Endothelial cell of umbilical vein (primary cell): ENCODE results near the gene MAP3K12. TPM values are rescaled to one million over a fixed set of nuclear protein-coding genes. Genes with fewer than 3 reads are reported as not detected.

ENCODE experiments used
- BruUV-seq: library from RNA; stranded (reverse); fragments of 400-500 nt; replicated peaks from 2 replicates; lab custom pipeline; 2021; lab: Mats Ljungman, UMichigan
- CTCF ChIA-PET: fragments of 300-600, 350-600 bp; sonication (Branson Sonifier 250); formaldehyde crosslinking; loops from one replicate; lab custom pipeline; 2021; ENCODE audit warnings: antibody characterized with exemption, inconsistent platforms; lab: Charles Lee
- POLR2A ChIA-PET: fragments of 300-600, 350-600 bp; sonication (Branson Sonifier 250); formaldehyde crosslinking; loops from one replicate; lab custom pipeline; 2021; ENCODE audit warnings: antibody characterized with exemption, inconsistent platforms; lab: Charles Lee
- DNase-seq: peaks from one replicate; pipeline ENCODE4 v3.0.0-alpha.2; 2011; ENCODE audit warnings: low read depth, low spot score
- FAIRE-seq: peaks from 2 replicates; lab custom pipeline; 2011; peaks lifted over from hg19 to GRCh38; lab: Jason Lieb, UNC
- H2AFZ ChIP-seq: 2 replicates; pipeline ENCODE4 v1.6.0; 2012; ENCODE audit warnings: low read depth, low read length, control low read depth, inconsistent platforms
- H3K27ac ChIP-seq: 2 replicates; pipeline ENCODE4 v1.5.1; 2011; ENCODE audit warnings: low read depth, mild to moderate bottlenecking, control low read depth, low read length, moderate library complexity; ENCODE audit not compliant: insufficient read depth
- H3K27me3 ChIP-seq, 2 experiments: 2 replicates each; pipeline versions ENCODE4 v1.6.0 to v1.6.1; 2011; ENCODE audit warnings: low read length in 2 of 2, mixed read lengths in 1 of 2; ENCODE audit not compliant: control insufficient read depth in 2 of 2, insufficient read depth in 2 of 2
- H3K36me3 ChIP-seq, 2 experiments: 2 replicates in 1 of 2; 3 replicates in 1 of 2; pipeline ENCODE4 v1.5.1; 2011; ENCODE audit warnings: low read length in 2 of 2, mild to moderate bottlenecking in 1 of 2, moderate library complexity in 1 of 2; ENCODE audit not compliant: control insufficient read depth in 2 of 2, insufficient read depth in 2 of 2; ENCODE audit errors: extremely low read depth in 1 of 2
- H3K4me1 ChIP-seq: 3 replicates; pipeline ENCODE4 v1.5.1; 2011; ENCODE audit warnings: mild to moderate bottlenecking, low read length; ENCODE audit not compliant: control insufficient read depth, insufficient read depth; ENCODE audit errors: extremely low read depth
- H3K4me2 ChIP-seq: 2 replicates; pipeline ENCODE4 v1.6.1; 2011; ENCODE audit warnings: low read length, control low read depth, mixed read lengths; ENCODE audit not compliant: insufficient read depth
- H3K4me3 ChIP-seq, 3 experiments: fragments of 200-600 bp in 1 of 3; sonication (generic), shearing (Covaris generic) in 1 of 3; replicated peaks in 1 of 3; 2 replicates each; pipeline ENCODE4 v1.5.1; 2011 to 2016; ENCODE audit warnings: control low read depth in 3 of 3, low read length in 3 of 3, mild to moderate bottlenecking in 2 of 3, inconsistent platforms in 1 of 3, low read depth in 1 of 3, moderate library complexity in 1 of 3; ENCODE audit not compliant: insufficient read depth in 1 of 3
- H3K79me2 ChIP-seq: 2 replicates; pipeline ENCODE4 v1.6.0; 2012; ENCODE audit warnings: low read length, inconsistent platforms; ENCODE audit not compliant: control insufficient read depth, insufficient read depth
- H3K9ac ChIP-seq: replicated peaks from 2 replicates; pipeline ENCODE3; 2011; ENCODE audit warnings: low read length, control low read depth; ENCODE audit not compliant: insufficient read depth; ENCODE audit errors: extremely low read depth
- H3K9me1 ChIP-seq: replicated peaks from 3 replicates; pipeline ENCODE4 v1.6.0; 2011; ENCODE audit warnings: mild to moderate bottlenecking, low read length; ENCODE audit not compliant: control insufficient read depth, insufficient read depth; ENCODE audit errors: extremely low read depth
- H3K9me3 ChIP-seq: replicated peaks from 2 replicates; pipeline ENCODE4 v1.5.1; 2012; ENCODE audit warnings: low read length, inconsistent platforms; ENCODE audit not compliant: control insufficient read depth, insufficient read depth
- H4K20me1 ChIP-seq: replicated peaks from 2 replicates; pipeline ENCODE3; 2011; ENCODE audit warnings: mild to moderate bottlenecking, low read length; ENCODE audit not compliant: control insufficient read depth, insufficient read depth; ENCODE audit errors: extremely low read depth
- CTCF ChIP-seq, 2 donors: IDR thresholded peaks; 1 replicate in 1 of 2; 2 replicates in 1 of 2; pipeline ENCODE4 v1.5.1; 2011; ENCODE audit warnings: low read length in 2 of 2, mild to moderate bottlenecking in 2 of 2, moderate library complexity in 2 of 2, control low read depth in 1 of 2, inconsistent platforms in 1 of 2, low read depth in 1 of 2; ENCODE audit not compliant: insufficient read depth in 1 of 2; ENCODE audit errors: extremely low read depth in 1 of 2
- EZH2 ChIP-seq: IDR thresholded peaks from 2 replicates; pipeline ENCODE4 v1.6.1; 2012; ENCODE audit warnings: borderline replicate concordance, low read depth, mild to moderate bottlenecking, moderate library complexity, low read length, inconsistent platforms; ENCODE audit not compliant: severe bottlenecking
- FOS ChIP-seq: IDR thresholded peaks from 2 replicates; pipeline ENCODE4 v1.6.1; 2011; ENCODE audit warnings: mild to moderate bottlenecking, low read length, moderate library complexity, borderline replicate concordance; ENCODE audit not compliant: insufficient read depth
- GATA2 ChIP-seq: IDR thresholded peaks from 2 replicates; pipeline ENCODE4 v1.7.0; 2011; ENCODE audit warnings: low read depth, mild to moderate bottlenecking, moderate library complexity, mixed read lengths, low read length; ENCODE audit not compliant: insufficient read length, insufficient read depth
- JUN ChIP-seq: IDR thresholded peaks from 2 replicates; pipeline ENCODE4 v1.6.1; 2011; ENCODE audit warnings: borderline replicate concordance, low read depth; ENCODE audit not compliant: insufficient read length, insufficient read depth
- MAX ChIP-seq: IDR thresholded peaks from 2 replicates; pipeline ENCODE4 v1.6.1; 2011; ENCODE audit not compliant: insufficient read depth, insufficient read length
- MYC ChIP-seq: IDR thresholded peaks from one replicate; pipeline ENCODE4 v1.6.1; 2011; ENCODE audit warnings: mild to moderate bottlenecking, low read depth, low read length
- POLR2A ChIP-seq: IDR thresholded peaks from 2 replicates; pipeline ENCODE4 v1.6.1; 2012; ENCODE audit warnings: low read depth, mild to moderate bottlenecking, control low read depth, low read length
- POLR2AphosphoS5 ChIP-seq: IDR thresholded peaks from 2 replicates; pipeline ENCODE4 v1.6.1; 2012; ENCODE audit warnings: low read depth, mild to moderate bottlenecking, control low read depth, low read length, moderate library complexity; ENCODE audit not compliant: insufficient read depth
- dilution Hi-C: fragments of 300-500 bp; cut with MboI; formaldehyde crosslinking; loops from one replicate; pipeline ENCODE4 v1.15.0; 2019; ENCODE audit warnings: low sequenced_read_pairs; ENCODE audit not compliant: extremely low pct_ligation_motif_present
- intact Hi-C: fragments of 100-400 bp; cut with micrococcal nuclease; formaldehyde crosslinking; loops from one replicate; pipeline ENCODE4 v1.10.0; 2022
- polyA plus RNA-seq, 4 experiments: library from polyadenylated mRNA; depleted of rRNA in 3 of 4; stranded (reverse) in 3 of 4; unstranded in 1 of 4; fragments of >200 nt; gene quantifications; 2 replicates each; pipeline versions ENCODE4 v1.2.1 to v1.2.3, GENCODE V29; 2011 to 2012; ENCODE audit warnings: missing spikeins in 1 of 4
- total RNA-seq: library from RNA; stranded (reverse); gene quantifications from 2 replicates; pipeline ENCODE4 v1.2.3, GENCODE V29; 2021

Gene MAP3K12
- total and polyA plus RNA-seq, 2 donors (not counting 3 experiments of a cell fraction or from before 2014, with no cell fraction given): 29.3 to 66.2 TPM

GRCh38 chr12:53513712-53514410 lies 14.6 kb upstream of the MAP3K12 start:
- intact Hi-C loops: no loop called here
- FAIRE-seq (no peak), DNase-seq (no peak)
- Histone ChIP-seq H3K4me3 (no peak overlapping the region), H2AFZ (no peak overlapping the region), H3K27ac (no peak overlapping the region), H3K79me2 (no peaks in the 10 kb centered on the region), H3K4me1 (peaks cover under 1% of the 10 kb centered on the region), H4K20me1 (no peaks in the 10 kb centered on the region), H3K9ac (no peak overlapping the region), H3K27me3 (no peaks in the 10 kb centered on the region), H3K4me2 (no peak overlapping the region), H3K9me1 (no peaks in the 10 kb centered on the region), H3K36me3 (peaks cover 16 to 35% of the 10 kb centered on the region in 2 experiments), H3K9me3 (no peaks in the 10 kb centered on the region)
- dilution Hi-C loops: no loop called here
- BruUV-seq: no TSS peak
- TF ChIP-seq CTCF (IDR thresholded peaks at IDR 0.05; ENCODE audit: extremely low read depth in 1 of 2, insufficient read depth in 1 of 2, low read depth in 1 of 2, low read length in 2 of 2): no peak
- POLR2A ChIA-PET: interaction anchor here (0.6 kb wide), 1 partner anchor 147 kb away, joined by 3 read pairs; no protein-coding TSS in a partner anchor
- CTCF ChIA-PET: interaction anchor here (0.7 to 1.0 kb wide), 2 partner anchors 11 to 162 kb away, joined by 3 read pairs; no protein-coding TSS in a partner anchor

DNA sequence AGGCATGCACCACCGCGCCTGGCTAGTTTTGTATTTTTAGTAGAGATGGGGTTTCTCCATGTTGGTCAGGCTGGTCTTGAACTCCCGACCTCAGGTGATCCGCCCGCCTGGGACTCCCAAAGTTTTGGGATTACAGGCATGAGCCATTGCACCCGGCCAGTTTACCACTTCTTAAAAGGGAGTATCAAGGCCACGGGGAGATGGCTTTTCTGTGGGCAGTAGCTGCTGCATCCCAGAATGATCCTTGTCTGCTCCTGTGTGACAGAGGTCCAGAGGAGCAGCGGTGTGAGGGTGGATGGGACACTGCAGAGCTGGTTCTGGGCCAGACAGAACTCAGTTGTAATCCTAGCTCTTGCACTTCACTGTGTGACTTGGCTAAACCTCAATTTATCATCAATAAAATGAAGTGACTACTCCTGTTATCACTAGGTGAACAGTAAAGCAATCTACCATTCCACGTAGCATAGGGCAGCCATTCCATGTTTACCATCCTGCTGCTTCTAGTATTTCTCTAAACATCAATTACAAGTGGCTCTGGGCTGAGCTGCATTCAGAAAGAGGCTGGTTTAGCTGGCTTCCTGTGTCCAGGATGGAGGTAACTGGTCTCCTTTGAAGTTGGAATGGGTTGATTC lies 11.0 kb upstream of the MAP3K12 start:
- BruUV-seq: no TSS peak
- H2AFZ ChIP-seq: no peak overlapping the region
- peaks cover 3% of the 10 kb centered on the region for H3K4me1 ChIP-seq
- no peak overlapping the region for H3K4me3 ChIP-seq
- no peaks in the 10 kb centered on the region for H3K9me3 ChIP-seq
- H4K20me1 ChIP-seq: no peaks in the 10 kb centered on the region
- POLR2A ChIA-PET: no interaction called here
- DNase-seq: no peak
- H3K9ac ChIP-seq: no peak overlapping the region
- TF ChIP-seq EZH2 (no peak), MYC (no peak), POLR2A (no peak), JUN (no peak), CTCF (IDR thresholded peaks at IDR 0.05; ENCODE audit: extremely low read depth in 1 of 2, insufficient read depth in 1 of 2, low read depth in 1 of 2, low read length in 2 of 2) (no peak), MAX (no peak), FOS (no peak), POLR2AphosphoS5 (no peak), GATA2 (no peak)
- intact Hi-C loops (no loop called here), dilution Hi-C loops (no loop called here)
- CTCF ChIA-PET: interaction anchor here (2.0 to 3.9 kb wide), 3 partner anchors 33 to 186 kb away, joined by 10 to 48 read pairs (median 20); no protein-coding TSS in a partner anchor
- FAIRE-seq: no peak
- H3K27ac ChIP-seq: no peak overlapping the region
- peaks cover 14 to 42% of the 10 kb centered on the region in 2 experiments for H3K36me3 ChIP-seq
- H3K4me2 ChIP-seq: no peak overlapping the region
- H3K27me3 ChIP-seq: no peaks in the 10 kb centered on the region
- H3K79me2 ChIP-seq: no peaks in the 10 kb centered on the region
- H3K9me1 ChIP-seq: no peaks in the 10 kb centered on the region
